HG03442 (cell line): ENCODE data around the gene MPZL1.

Experiments
- ATAC-seq: cut with Tn5 transposase; IDR thresholded peaks from one replicate; pipeline ENCODE4 v1.9.1; 2021; ENCODE audit warnings: mild to moderate bottlenecking, moderate library complexity; ENCODE audit not compliant: unreplicated experiment

MPZL1 gene

GRCh38 chr1:167721617-167722151, at the start of gene MPZL1:
Gene MPZL1, plus strand, starts transcription at chr1:167721982. Its CDS starts 170 bp downstream, at chr1:167722152.
- ATAC-seq = peak; percentile 90

- no peak for ATAC-seq
These were observed 49.0 kb upstream of the MPZL1 start for GRCh38 chr1:167672831-167673230.

- ATAC-seq = no peak
These were observed 48.5 kb upstream of the MPZL1 start for GRCh38 chr1:167673265-167673664.

- no peak for ATAC-seq
These were observed 47.6 kb upstream of the MPZL1 start for GRCh38 chr1:167674156-167674555.

GRCh38 chr1:167675440-167675839, 46.3 kb upstream of the MPZL1 start:
- no peak for ATAC-seq

- peak; percentile 43 for ATAC-seq
These were observed 45.4 kb upstream of the MPZL1 start for GRCh38 chr1:167676205-167676915.

- ATAC-seq = peak; percentile 22
These were observed 44.6 kb upstream of the MPZL1 start for GRCh38 chr1:167676916-167677848.

GRCh38 chr1:167678422-167678821, 43.4 kb upstream of the MPZL1 start:
- ATAC-seq = no peak

GRCh38 chr1:167678838-167679237, 42.9 kb upstream of the MPZL1 start:
- ATAC-seq = no peak

GRCh38 chr1:167679714-167680113, 42.1 kb upstream of the MPZL1 start:
- no peak for ATAC-seq

GRCh38 chr1:167681024-167681423, 40.8 kb upstream of the MPZL1 start:
- ATAC-seq = no peak

- no peak for ATAC-seq
These were observed 40.2 kb upstream of the MPZL1 start for GRCh38 chr1:167681451-167682098.

- no peak for ATAC-seq
These were observed 38.6 kb upstream of the MPZL1 start for GRCh38 chr1:167683226-167683625.

GRCh38 chr1:167683641-167684502, 37.9 kb upstream of the MPZL1 start:
- no peak for ATAC-seq

- ATAC-seq = no peak
These were observed 35.9 kb upstream of the MPZL1 start for GRCh38 chr1:167685844-167686243.

- ATAC-seq = no peak
These were observed 33.8 kb upstream of the MPZL1 start for GRCh38 chr1:167687919-167688519.

- no peak for ATAC-seq
These were observed 32.2 kb upstream of the MPZL1 start for GRCh38 chr1:167689567-167689920.

- no peak for ATAC-seq
These were observed 31.7 kb upstream of the MPZL1 start for GRCh38 chr1:167690053-167690452.

GRCh38 chr1:167693425-167694045, 28.2 kb upstream of the MPZL1 start:
- no peak for ATAC-seq
